GM10248 (cell line): Measurements from ENCODE around the gene ST7.

Experiments used
- CTCF ChIA-PET: fragments of 300-600 bp; sonication (Branson Sonifier 250); formaldehyde crosslinking; extraction: SDS; loops from one replicate; lab custom pipeline; 2021; ENCODE audit warnings: antibody characterized with exemption; lab: Yijun Ruan, JAX
- POLR2A ChIA-PET: fragments of 350-650 bp; sonication (Branson Sonifier 250); formaldehyde crosslinking; extraction: SDS; loops from one replicate; lab custom pipeline; 2020; ENCODE audit warnings: antibody characterized with exemption; lab: Yijun Ruan, JAX
- DNase-seq: peaks from one replicate; pipeline ENCODE4 v3.0.0; 2012; ENCODE audit errors: extremely low spot score
- TF ChIP-seq, protein P1 (sequence below): IDR thresholded peaks from 2 replicates; pipeline ENCODE4 v1.5.1; 2012; ENCODE audit warnings: mild to moderate bottlenecking, low read depth; ENCODE audit errors: extremely low read depth, missing control alignments, control extremely low read depth

Gene ST7

GRCh38 chr7:117076426-117076943 is 123.2 kb downstream of the ST7 start:
- TF ChIP-seq, protein P1, sequence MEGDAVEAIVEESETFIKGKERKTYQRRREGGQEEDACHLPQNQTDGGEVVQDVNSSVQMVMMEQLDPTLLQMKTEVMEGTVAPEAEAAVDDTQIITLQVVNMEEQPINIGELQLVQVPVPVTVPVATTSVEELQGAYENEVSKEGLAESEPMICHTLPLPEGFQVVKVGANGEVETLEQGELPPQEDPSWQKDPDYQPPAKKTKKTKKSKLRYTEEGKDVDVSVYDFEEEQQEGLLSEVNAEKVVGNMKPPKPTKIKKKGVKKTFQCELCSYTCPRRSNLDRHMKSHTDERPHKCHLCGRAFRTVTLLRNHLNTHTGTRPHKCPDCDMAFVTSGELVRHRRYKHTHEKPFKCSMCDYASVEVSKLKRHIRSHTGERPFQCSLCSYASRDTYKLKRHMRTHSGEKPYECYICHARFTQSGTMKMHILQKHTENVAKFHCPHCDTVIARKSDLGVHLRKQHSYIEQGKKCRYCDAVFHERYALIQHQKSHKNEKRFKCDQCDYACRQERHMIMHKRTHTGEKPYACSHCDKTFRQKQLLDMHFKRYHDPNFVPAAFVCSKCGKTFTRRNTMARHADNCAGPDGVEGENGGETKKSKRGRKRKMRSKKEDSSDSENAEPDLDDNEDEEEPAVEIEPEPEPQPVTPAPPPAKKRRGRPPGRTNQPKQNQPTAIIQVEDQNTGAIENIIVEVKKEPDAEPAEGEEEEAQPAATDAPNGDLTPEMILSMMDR = no peak
- DNase-seq = no peak
- ChIA-PET POLR2A (no interaction called here), CTCF (interaction anchor here (0.7 to 1.2 kb wide), 5 partner anchors 8 to 92 kb away, joined by 3 to 4 read pairs (median 3); no protein-coding TSS in a partner anchor)

GRCh38 chr7:117077658-117078057 is 124.4 kb downstream of the ST7 start:
- no peak for DNase-seq
- CTCF ChIA-PET = interaction anchor here (1.1 to 1.3 kb wide), 3 partner anchors 14 to 91 kb away, joined by 3 read pairs; no protein-coding TSS in a partner anchor
- TF ChIP-seq, protein P1 = no peak
- POLR2A ChIA-PET = no interaction called here

- CTCF ChIA-PET = interaction anchor here (1.1 to 3.5 kb wide), 5 partner anchors 10 to 71 kb away, joined by 3 to 9 read pairs (median 4); no protein-coding TSS in a partner anchor
- POLR2A ChIA-PET = no interaction called here
Observed at GRCh38 chr7:117082647-117083046, 129.3 kb downstream of the ST7 start.

DNA sequence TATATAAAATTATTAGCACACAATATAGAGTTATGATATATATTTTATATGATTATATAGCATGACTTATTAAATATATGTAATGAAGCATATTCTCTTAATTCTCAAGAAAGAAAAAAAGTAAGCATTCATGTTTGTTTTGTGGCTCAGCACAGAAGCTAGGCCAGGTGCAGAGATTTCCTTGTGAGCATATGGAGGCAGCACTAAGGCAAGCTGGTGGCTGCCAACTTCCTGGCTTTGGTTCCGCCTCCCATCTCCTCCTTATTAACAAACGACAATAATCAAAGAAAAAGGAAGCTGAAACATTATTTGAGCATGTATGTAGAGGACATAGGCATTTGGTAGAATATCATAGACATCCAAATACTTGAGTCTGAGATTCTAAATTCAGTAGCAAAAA is 130.3 kb downstream of the ST7 start:
- ChIA-PET POLR2A (no interaction called here), CTCF (interaction anchor here (0.8 to 3.5 kb wide), 8 partner anchors 12 to 95 kb away, joined by 3 to 9 read pairs (median 4); no protein-coding TSS in a partner anchor)
- TF ChIP-seq, protein P1 = no peak
- no peak for DNase-seq

More at GRCh38 chr7:117082647-117083046, 129.3 kb downstream of the ST7 start:
- TF ChIP-seq, protein P1 = no peak
- DNase-seq = no peak

DNA sequence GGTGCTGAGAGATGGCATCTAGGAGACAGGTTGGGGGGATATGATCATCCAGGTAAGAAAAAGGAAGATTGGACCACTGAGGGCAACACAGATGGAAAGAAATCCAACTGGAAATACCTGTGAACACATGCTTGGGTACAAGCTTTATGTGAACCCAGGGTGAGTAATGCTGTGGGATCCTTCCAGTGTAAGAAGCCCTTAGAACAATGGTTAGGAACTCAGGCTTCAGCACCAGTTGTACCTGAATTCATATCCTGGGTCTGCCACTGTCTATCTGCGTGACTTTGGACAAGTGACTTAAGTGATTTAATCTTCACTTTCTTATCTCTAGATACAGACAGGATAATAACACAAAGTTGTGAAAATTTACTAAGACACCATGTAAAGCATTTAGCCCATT is 131.0 kb downstream of the ST7 start:
- ChIA-PET POLR2A (no interaction called here), CTCF (interaction anchor here (0.8 to 3.5 kb wide), 6 partner anchors 12 to 96 kb away, joined by 3 to 9 read pairs (median 4); no protein-coding TSS in a partner anchor)
- TF ChIP-seq, protein P1 = no peak
- no peak for DNase-seq

GRCh38 chr7:117085275-117085674 is 132.0 kb downstream of the ST7 start:
- CTCF ChIA-PET = interaction anchor here (1.1 to 1.5 kb wide), 4 partner anchors 16 to 46 kb away, joined by 3 to 5 read pairs (median 4); no protein-coding TSS in a partner anchor

More at GRCh38 chr7:117085275-117085674, 132.0 kb downstream of the ST7 start:
- POLR2A ChIA-PET = no interaction called here
- TF ChIP-seq, protein P1 = no peak
- DNase-seq = no peak
